SU-DHL-6 (cell line): Measurements from ENCODE around the gene SLC22A5.

Experiments used
- H2AFZ ChIP-seq: fragments of 200-600 bp; sonication (generic); 2 replicates; pipeline ENCODE4 v1.6.1; 2014; ENCODE audit warnings: low read depth, mild to moderate bottlenecking, moderate library complexity, mixed read lengths, antibody characterized with exemption, low read length; ENCODE audit not compliant: severe bottlenecking
- H3F3A ChIP-seq: fragments of 200-600 bp; shearing (Covaris generic); 2 replicates; pipeline ENCODE4 v1.6.0; 2016; ENCODE audit warnings: antibody characterized with exemption, mild to moderate bottlenecking; ENCODE audit not compliant: insufficient read depth
- H3K27ac ChIP-seq: fragments of 200-600 bp; sonication (generic); 2 replicates; pipeline ENCODE4 v1.5.1; 2016; ENCODE audit warnings: low read depth, mild to moderate bottlenecking, low read length, moderate library complexity, mixed read lengths
- H3K27me3 ChIP-seq: fragments of 200-600 bp; sonication (generic), shearing (Covaris generic); 2 replicates; pipeline ENCODE4 v1.6.0; 2014; ENCODE audit warnings: mild to moderate bottlenecking, low read length
- H3K36me3 ChIP-seq: fragments of 200-600 bp; sonication (generic); 2 replicates; pipeline ENCODE4 v1.6.1; 2014; ENCODE audit warnings: mild to moderate bottlenecking, low read length, mixed read lengths
- H3K4me2 ChIP-seq: fragments of 300-600, 200-600 bp; shearing (Covaris generic), sonication (generic); 2 replicates; pipeline ENCODE4 v1.6.0; 2014; ENCODE audit warnings: low read length, low read depth, mild to moderate bottlenecking; ENCODE audit not compliant: poor library complexity, severe bottlenecking
- H3K4me3 ChIP-seq: fragments of 200-600 bp; sonication (generic); 2 replicates; pipeline ENCODE4 v1.5.1; 2014; ENCODE audit warnings: antibody characterized with exemption, low read length, mild to moderate bottlenecking, mixed read lengths; ENCODE audit not compliant: insufficient read depth, poor library complexity, severe bottlenecking
- H3K79me2 ChIP-seq: fragments of 200-600 bp; sonication (generic); 2 replicates; pipeline ENCODE4 v1.6.1; 2014; ENCODE audit warnings: mild to moderate bottlenecking, low read length, moderate library complexity; ENCODE audit not compliant: insufficient read depth
- H3K9ac ChIP-seq: fragments of 200-600 bp; sonication (generic); 2 replicates; pipeline ENCODE4 v1.7.0; 2014; ENCODE audit warnings: mild to moderate bottlenecking, low read length
- H3K9me2 ChIP-seq: fragments of 200-600 bp; sonication (generic); replicated peaks from 2 replicates; pipeline ENCODE4 v1.6.1; 2014; ENCODE audit warnings: low read length; ENCODE audit not compliant: insufficient read depth
- H3K9me3 ChIP-seq: fragments of 200-600 bp; sonication (generic); 2 replicates; pipeline ENCODE4 v1.6.1; 2014; ENCODE audit warnings: low read length, mixed read lengths; ENCODE audit not compliant: insufficient read depth
- H4K20me1 ChIP-seq: fragments of 200-600 bp; sonication (generic); 2 replicates; pipeline ENCODE4 v1.6.1; 2014; ENCODE audit warnings: low read depth, mild to moderate bottlenecking, antibody characterized with exemption, low read length, moderate library complexity, mixed read lengths
- CTCF ChIP-seq: fragments of 200-600 bp; sonication (generic); IDR thresholded peaks from one replicate; pipeline ENCODE4 v1.5.1; 2017; ENCODE audit warnings: antibody characterized with exemption, mild to moderate bottlenecking, low read length, moderate library complexity; ENCODE audit not compliant: insufficient read depth, poor library complexity, severe bottlenecking
- EZH2phosphoT487 ChIP-seq: fragments of 200-600 bp; sonication (generic), shearing (Covaris generic); conservative IDR thresholded peaks from 2 replicates; pipeline ENCODE4 v1.6.1; 2018; ENCODE audit warnings: mild to moderate bottlenecking, antibody characterized with exemption, low read length, moderate library complexity, mixed read lengths

The SLC22A5 gene

DNA sequence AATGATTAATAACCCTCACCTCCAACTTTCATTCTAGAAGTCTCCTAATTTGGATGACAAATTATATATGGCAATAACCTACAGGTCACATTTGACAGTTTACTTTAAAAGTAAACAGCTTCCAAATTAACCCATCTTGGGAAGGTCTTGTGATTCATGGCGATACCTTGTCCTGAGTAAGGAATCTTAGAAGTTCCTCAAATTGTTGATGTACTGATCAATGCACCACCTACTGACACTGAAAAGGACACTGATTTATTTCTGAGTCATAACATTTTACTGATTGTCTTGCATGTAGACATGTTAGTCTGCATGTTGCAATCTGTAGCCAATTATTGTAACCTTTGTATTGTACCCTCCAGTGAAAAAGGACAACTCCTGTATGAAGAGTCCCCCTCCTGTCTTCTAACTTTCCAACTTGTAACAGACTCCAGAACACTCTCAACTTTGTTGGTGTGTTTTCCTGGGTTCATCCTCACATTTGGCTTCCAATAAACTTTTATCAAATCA lies 16.0 kb upstream of the SLC22A5 start:
- no peaks in the 10 kb centered on the region for H3K9me3 ChIP-seq
- no peak overlapping the region for H3K4me3 ChIP-seq
- no peaks in the 10 kb centered on the region for H3K9me2 ChIP-seq
- H3K79me2 ChIP-seq, result no peaks in the 10 kb centered on the region
- no peaks in the 10 kb centered on the region for H3F3A ChIP-seq
- H3K27me3 ChIP-seq, result no peaks in the 10 kb centered on the region
- no peaks in the 10 kb centered on the region for H4K20me1 ChIP-seq
- H2AFZ ChIP-seq, result no peak overlapping the region
- H3K4me2 ChIP-seq, result no peak overlapping the region
- H3K27ac ChIP-seq, result no peak overlapping the region
- TF ChIP-seq EZH2phosphoT487 (no peak), CTCF (no peak)
- H3K36me3 ChIP-seq, result no peaks in the 10 kb centered on the region
- H3K9ac ChIP-seq, result no peak overlapping the region

GRCh38 chr5:132354381-132355139 lies 14.9 kb upstream of the SLC22A5 start:
- no peak overlapping the region for H3K9ac ChIP-seq
- no peak overlapping the region for H3K4me2 ChIP-seq
- H3K4me3 ChIP-seq, result no peak overlapping the region
- H3K27ac ChIP-seq, result no peak overlapping the region
- no peaks in the 10 kb centered on the region for H3K9me2 ChIP-seq
- no peaks in the 10 kb centered on the region for H3K36me3 ChIP-seq
- no peaks in the 10 kb centered on the region for H3K79me2 ChIP-seq
- H3F3A ChIP-seq, result no peaks in the 10 kb centered on the region
- no peaks in the 10 kb centered on the region for H3K27me3 ChIP-seq
- no peaks in the 10 kb centered on the region for H4K20me1 ChIP-seq
- H2AFZ ChIP-seq, result no peak overlapping the region
- no peaks in the 10 kb centered on the region for H3K9me3 ChIP-seq
- TF ChIP-seq CTCF, result no peak
- TF ChIP-seq EZH2phosphoT487, result no peak

DNA sequence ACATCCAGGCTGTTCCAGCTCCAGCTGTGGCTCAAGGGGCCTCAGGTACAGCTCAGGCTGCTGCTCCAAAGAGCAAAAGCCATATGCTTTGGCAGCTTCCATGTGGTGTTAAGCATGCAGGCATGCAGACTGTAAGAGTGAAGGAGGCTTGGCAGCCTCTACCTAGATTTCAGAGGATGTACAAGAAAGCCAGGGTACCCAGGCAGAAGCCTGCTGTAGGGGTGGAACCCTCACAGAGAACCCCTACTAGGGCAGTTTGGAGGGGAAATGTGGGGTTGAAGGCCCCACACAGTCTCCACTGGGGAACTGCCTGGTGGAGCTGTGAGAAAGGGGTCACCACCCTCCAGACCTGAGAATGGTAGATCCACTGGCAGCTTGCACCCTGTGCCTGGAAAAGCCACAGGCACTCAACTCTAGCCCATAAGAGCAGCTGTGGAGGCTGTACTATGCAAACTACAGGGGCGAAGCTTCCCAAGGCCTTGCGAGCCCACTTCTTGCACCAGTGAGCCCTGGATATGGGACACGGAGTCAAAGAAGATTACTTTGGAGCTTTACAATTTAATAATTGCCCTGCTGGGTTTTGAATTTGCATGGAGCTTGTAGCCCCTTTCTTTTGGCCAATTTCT lies 14.3 kb upstream of the SLC22A5 start:
- H3K9me2 ChIP-seq, result no peaks in the 10 kb centered on the region
- no peaks in the 10 kb centered on the region for H3K9me3 ChIP-seq
- no peak overlapping the region for H3K9ac ChIP-seq
- H3K27me3 ChIP-seq, result no peaks in the 10 kb centered on the region
- H3K4me2 ChIP-seq, result no peak overlapping the region
- H3F3A ChIP-seq, result no peaks in the 10 kb centered on the region
- no peak overlapping the region for H3K4me3 ChIP-seq
- no peak overlapping the region for H3K27ac ChIP-seq
- no peak overlapping the region for H2AFZ ChIP-seq
- TF ChIP-seq CTCF (no peak), EZH2phosphoT487 (no peak)
- no peaks in the 10 kb centered on the region for H4K20me1 ChIP-seq
- no peaks in the 10 kb centered on the region for H3K36me3 ChIP-seq
- H3K79me2 ChIP-seq, result no peaks in the 10 kb centered on the region
